Glutamatergic neuron (in vitro differentiated cells): Measurements from ENCODE around the gene CDK14. TPM values are rescaled to one million over a fixed set of nuclear protein-coding genes. Genes with fewer than 3 reads are reported as not detected.

Experiments
- DNase-seq: peaks from one replicate; pipeline ENCODE4 v3.0.0; 2022
- H3K27ac Mint-ChIP-seq: one replicate; pipeline ENCODE4 v1.8.0; 2020; ENCODE audit warnings: mild to moderate bottlenecking, mixed read lengths, inconsistent platforms; ENCODE audit not compliant: unreplicated experiment
- H3K27me3 Mint-ChIP-seq: one replicate; pipeline ENCODE4 v1.8.0; 2020; ENCODE audit warnings: mild to moderate bottlenecking, moderate library complexity, mixed read lengths, inconsistent platforms; ENCODE audit not compliant: unreplicated experiment
- H3K36me3 Mint-ChIP-seq: one replicate; pipeline ENCODE4 v1.8.0; 2020; ENCODE audit warnings: mild to moderate bottlenecking, mixed read lengths, inconsistent platforms; ENCODE audit not compliant: unreplicated experiment
- H3K4me1 Mint-ChIP-seq: one replicate; pipeline ENCODE4 v1.8.0; 2020; ENCODE audit warnings: mild to moderate bottlenecking, low read depth, mixed read lengths, inconsistent platforms; ENCODE audit not compliant: unreplicated experiment
- H3K4me3 Mint-ChIP-seq: one replicate; pipeline ENCODE4 v1.8.0; 2020; ENCODE audit warnings: mild to moderate bottlenecking, mixed read lengths, inconsistent platforms; ENCODE audit not compliant: unreplicated experiment
- H3K9me3 Mint-ChIP-seq: one replicate; pipeline ENCODE4 v1.8.0; 2020; ENCODE audit warnings: mild to moderate bottlenecking, moderate library complexity, mixed read lengths, inconsistent platforms; ENCODE audit not compliant: unreplicated experiment
- total RNA-seq: library from RNA; stranded (reverse); fragmentation: NEBNext Ultra II Directional; extraction: Animal tissue kit (Norgen Biotek cat#: 25700); gene quantifications from one replicate; pipeline ENCODE4 v1.2.1, GENCODE V29; 2021; ENCODE audit not compliant: unreplicated experiment
- TF ChIP-seq, protein P1 (sequence below): fragments of 200-600 bp; sonication (generic); IDR thresholded peaks from one replicate; pipeline ENCODE4 v1.5.0; 2021; ENCODE audit not compliant: partially characterized antibody, unreplicated experiment

Gene CDK14
- total RNA-seq, 1 donor from 2014 or later, result 96.5 TPM

DNA sequence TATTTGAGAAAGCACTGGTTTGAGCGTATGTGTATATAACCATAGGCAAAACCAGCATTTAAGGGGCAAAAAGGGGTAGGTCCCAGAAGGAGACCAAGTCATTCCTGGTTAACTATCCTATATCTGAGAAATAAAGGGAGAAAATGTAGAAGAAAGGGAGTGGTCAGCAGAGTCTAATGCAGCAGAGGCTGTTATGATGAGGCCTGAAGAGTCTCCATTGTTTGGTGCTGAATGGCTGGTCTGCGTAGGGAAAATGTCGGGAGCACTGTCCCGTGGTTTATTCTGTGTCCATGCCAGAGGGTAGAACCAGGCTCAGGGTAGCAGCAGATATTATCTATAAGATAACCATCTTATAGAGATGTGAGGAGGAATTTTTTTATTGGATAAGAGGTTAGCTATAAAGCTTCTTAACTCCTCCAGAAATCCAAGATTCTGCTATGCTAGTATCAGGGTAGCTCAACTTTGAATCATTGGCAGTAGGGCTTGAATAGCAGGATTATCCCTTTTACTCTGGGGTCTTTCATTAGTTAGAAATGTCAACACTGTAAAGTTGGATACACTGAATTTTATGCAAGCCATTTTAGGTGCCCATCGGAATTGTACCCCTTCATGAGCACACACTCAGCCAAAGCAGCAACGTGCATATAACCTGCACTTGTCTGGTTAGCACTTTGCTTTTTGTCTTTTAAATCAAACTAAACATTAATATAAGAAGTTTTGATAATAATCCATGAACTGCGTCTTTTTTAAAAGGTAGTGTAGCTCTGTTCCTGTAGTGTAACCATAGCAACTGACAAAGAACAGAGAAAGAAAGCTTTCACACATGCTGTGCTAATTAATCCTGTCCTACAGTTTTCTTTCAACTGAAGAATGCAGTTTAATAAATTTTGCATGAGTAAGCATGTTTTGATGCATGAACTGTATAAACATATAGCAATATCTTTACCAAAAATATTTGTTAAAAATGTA is 356.1 kb downstream of the CDK14 start:
- peaks cover 5% of the 10 kb centered on the region for H3K9me3 Mint-ChIP-seq
- peaks cover 19% of the 10 kb centered on the region for H3K4me1 Mint-ChIP-seq
- no peak overlapping the region for H3K4me3 Mint-ChIP-seq
- no peaks in the 10 kb centered on the region for H3K36me3 Mint-ChIP-seq
- TF ChIP-seq, protein P1, sequence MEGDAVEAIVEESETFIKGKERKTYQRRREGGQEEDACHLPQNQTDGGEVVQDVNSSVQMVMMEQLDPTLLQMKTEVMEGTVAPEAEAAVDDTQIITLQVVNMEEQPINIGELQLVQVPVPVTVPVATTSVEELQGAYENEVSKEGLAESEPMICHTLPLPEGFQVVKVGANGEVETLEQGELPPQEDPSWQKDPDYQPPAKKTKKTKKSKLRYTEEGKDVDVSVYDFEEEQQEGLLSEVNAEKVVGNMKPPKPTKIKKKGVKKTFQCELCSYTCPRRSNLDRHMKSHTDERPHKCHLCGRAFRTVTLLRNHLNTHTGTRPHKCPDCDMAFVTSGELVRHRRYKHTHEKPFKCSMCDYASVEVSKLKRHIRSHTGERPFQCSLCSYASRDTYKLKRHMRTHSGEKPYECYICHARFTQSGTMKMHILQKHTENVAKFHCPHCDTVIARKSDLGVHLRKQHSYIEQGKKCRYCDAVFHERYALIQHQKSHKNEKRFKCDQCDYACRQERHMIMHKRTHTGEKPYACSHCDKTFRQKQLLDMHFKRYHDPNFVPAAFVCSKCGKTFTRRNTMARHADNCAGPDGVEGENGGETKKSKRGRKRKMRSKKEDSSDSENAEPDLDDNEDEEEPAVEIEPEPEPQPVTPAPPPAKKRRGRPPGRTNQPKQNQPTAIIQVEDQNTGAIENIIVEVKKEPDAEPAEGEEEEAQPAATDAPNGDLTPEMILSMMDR, result no peak
- H3K27ac Mint-ChIP-seq, result peak overlapping the region; percentile 19
- no peaks in the 10 kb centered on the region for H3K27me3 Mint-ChIP-seq
- no peak for DNase-seq

DNA sequence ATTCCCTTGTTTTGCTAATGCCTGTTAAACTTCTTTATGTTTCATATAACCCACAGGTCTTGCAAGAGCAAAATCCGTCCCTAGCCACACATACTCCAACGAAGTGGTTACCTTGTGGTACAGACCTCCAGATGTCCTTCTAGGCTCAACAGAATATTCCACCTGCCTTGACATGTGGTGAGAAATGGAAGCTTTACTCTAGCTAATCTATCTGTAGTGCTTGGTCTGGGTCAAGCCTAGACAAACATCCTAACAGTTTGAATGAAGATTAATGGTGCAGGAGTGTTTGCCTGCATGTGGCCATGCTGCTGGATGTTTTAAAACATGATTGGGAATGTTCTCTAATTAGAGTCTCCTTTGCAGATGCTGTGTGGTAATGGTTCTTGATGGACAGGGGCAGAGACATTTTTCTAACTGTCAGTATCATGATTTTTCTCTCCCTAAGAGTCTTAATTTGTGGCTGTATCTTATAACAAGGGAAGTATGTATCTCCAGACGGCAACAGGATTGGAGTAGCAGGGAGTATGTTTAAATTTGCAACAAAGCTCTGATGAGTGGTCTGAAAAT is 359.6 kb downstream of the CDK14 start:
- no peak for DNase-seq
- H3K4me3 Mint-ChIP-seq, result peak overlapping the region; percentile 5
- TF ChIP-seq, protein P1, result no peak
- H3K27me3 Mint-ChIP-seq, result no peaks in the 10 kb centered on the region
- peak overlapping the region; percentile 84 for H3K27ac Mint-ChIP-seq
- peaks cover 4% of the 10 kb centered on the region for H3K36me3 Mint-ChIP-seq
- peaks cover 35% of the 10 kb centered on the region for H3K4me1 Mint-ChIP-seq
- H3K9me3 Mint-ChIP-seq, result peaks cover 5% of the 10 kb centered on the region

GRCh38 chr7:90957883-90958282 is 361.8 kb downstream of the CDK14 start:
- Mint-ChIP-seq H3K27me3 (no peaks in the 10 kb centered on the region), H3K27ac (no peak overlapping the region), H3K4me1 (peaks cover 29% of the 10 kb centered on the region), H3K9me3 (peaks cover 2% of the 10 kb centered on the region), H3K4me3 (no peak overlapping the region), H3K36me3 (peaks cover 4% of the 10 kb centered on the region)
- DNase-seq, result no peak
- TF ChIP-seq, protein P1, result no peak

- H3K27ac Mint-ChIP-seq, result peak overlapping the region; percentile 70
- H3K9me3 Mint-ChIP-seq, result peaks cover 2% of the 10 kb centered on the region
- H3K36me3 Mint-ChIP-seq, result peaks cover 4% of the 10 kb centered on the region
- no peaks in the 10 kb centered on the region for H3K27me3 Mint-ChIP-seq
- TF ChIP-seq, protein P1, result no peak
- H3K4me3 Mint-ChIP-seq, result no peak overlapping the region
- no peak for DNase-seq
- H3K4me1 Mint-ChIP-seq, result peaks cover 25% of the 10 kb centered on the region
Measured at GRCh38 chr7:90958647-90959046, 362.5 kb downstream of the CDK14 start.
